Osteoblast (primary cell): ENCODE results near the gene TNS2. TPM values are rescaled to one million over a fixed set of nuclear protein-coding genes. Genes with fewer than 3 reads are reported as not detected.

ENCODE experiments used
- DNase-seq: peaks from one replicate; pipeline ENCODE4 v3.0.0; 2011; ENCODE audit warnings: low spot score, mixed read lengths; ENCODE audit not compliant: insufficient read length; ENCODE audit errors: missing footprints
- H2AFZ ChIP-seq: 2 replicates; pipeline ENCODE4 v1.6.0; 2011; ENCODE audit warnings: mild to moderate bottlenecking, low read length
- H3K27ac ChIP-seq: 2 replicates; pipeline ENCODE4 v1.5.1; 2011; ENCODE audit warnings: mild to moderate bottlenecking, low read depth, low read length, moderate library complexity
- H3K27me3 ChIP-seq: 2 replicates; pipeline ENCODE4 v1.6.0; 2012; ENCODE audit warnings: mild to moderate bottlenecking, control low read depth, inconsistent platforms, low read length, moderate library complexity; ENCODE audit not compliant: insufficient read depth
- H3K36me3 ChIP-seq: 2 replicates; pipeline ENCODE4 v1.5.1; 2011; ENCODE audit warnings: mild to moderate bottlenecking, low read length, control low read depth, moderate library complexity; ENCODE audit not compliant: insufficient read depth
- H3K4me1 ChIP-seq: 2 replicates; pipeline ENCODE4 v1.5.1; 2011; ENCODE audit warnings: mild to moderate bottlenecking, low read length, control low read depth, moderate library complexity; ENCODE audit not compliant: insufficient read depth
- H3K4me2 ChIP-seq: 2 replicates; pipeline ENCODE4 v1.6.0; 2011; ENCODE audit warnings: mild to moderate bottlenecking, low read length; ENCODE audit not compliant: insufficient read depth
- H3K4me3 ChIP-seq: fragments of 200-600 bp; sonication (generic); 3 replicates; pipeline ENCODE4 v1.5.1; 2012; ENCODE audit warnings: mild to moderate bottlenecking, low read length, inconsistent platforms; ENCODE audit not compliant: insufficient read depth
- H3K79me2 ChIP-seq: 2 replicates; pipeline ENCODE4 v1.6.0; 2012; ENCODE audit warnings: mild to moderate bottlenecking, low read length, control low read depth, inconsistent platforms; ENCODE audit not compliant: insufficient read depth
- H3K9me3 ChIP-seq: 2 replicates; pipeline ENCODE4 v1.5.1; 2011; ENCODE audit warnings: low read depth, low read length, control low read depth
- H4K20me1 ChIP-seq: 2 replicates; pipeline ENCODE4 v1.6.0; 2012; ENCODE audit warnings: mild to moderate bottlenecking, low read length, control low read depth; ENCODE audit not compliant: insufficient read depth
- CTCF ChIP-seq: IDR thresholded peaks from 2 replicates; pipeline ENCODE4 v1.5.1; 2011; ENCODE audit warnings: mild to moderate bottlenecking, low read depth, low read length, moderate library complexity; ENCODE audit errors: extremely low read depth
- total RNA-seq: library from RNA; depleted of rRNA; stranded (reverse); fragments of >200 nt; gene quantifications from 2 replicates; pipeline ENCODE4 v1.2.3, GENCODE V29; 2012

The TNS2 gene
- total RNA-seq, 1 donor: 72.0 TPM

- TF ChIP-seq CTCF: no peak
- H3K36me3 ChIP-seq: peaks cover 9% of the 10 kb centered on the region
- peak overlapping the region; percentile 77 for H3K4me2 ChIP-seq
- no peaks in the 10 kb centered on the region for H3K79me2 ChIP-seq
- no peaks in the 10 kb centered on the region for H3K27me3 ChIP-seq
- peak overlapping the region; percentile 56 for H2AFZ ChIP-seq
- H3K27ac ChIP-seq: peak overlapping the region; percentile 92
- H3K4me1 ChIP-seq: peaks cover 36% of the 10 kb centered on the region
- no peaks in the 10 kb centered on the region for H3K9me3 ChIP-seq
- H3K4me3 ChIP-seq: peak overlapping the region; percentile 79
- peak; percentile 95 for DNase-seq
- H4K20me1 ChIP-seq: no peaks in the 10 kb centered on the region
Observed at GRCh38 chr12:53096089-53096741, 46.4 kb downstream of the TNS2 start.

GRCh38 chr12:53096759-53097158, 46.9 kb downstream of the TNS2 start:
- H3K36me3 ChIP-seq: peaks cover 10% of the 10 kb centered on the region
- peak overlapping the region; percentile 76 for H2AFZ ChIP-seq
- peaks cover 36% of the 10 kb centered on the region for H3K4me1 ChIP-seq
- no peaks in the 10 kb centered on the region for H3K79me2 ChIP-seq
- peak overlapping the region; percentile 79 for H3K4me3 ChIP-seq
- H3K27ac ChIP-seq: peak overlapping the region; percentile 92
- no peaks in the 10 kb centered on the region for H3K9me3 ChIP-seq
- no peaks in the 10 kb centered on the region for H3K27me3 ChIP-seq
- peak overlapping the region; percentile 77 for H3K4me2 ChIP-seq
- H4K20me1 ChIP-seq: no peaks in the 10 kb centered on the region
- peak; percentile 69 for DNase-seq
- no peak for TF ChIP-seq CTCF

GRCh38 chr12:53097207-53097563, 47.3 kb downstream of the TNS2 start:
- no peak for TF ChIP-seq CTCF
- Histone ChIP-seq H3K27ac (peak overlapping the region; percentile 92), H3K4me2 (peak overlapping the region; percentile 77), H2AFZ (peak overlapping the region; percentile 76), H3K27me3 (no peaks in the 10 kb centered on the region), H3K4me1 (peaks cover 36% of the 10 kb centered on the region), H3K79me2 (no peaks in the 10 kb centered on the region), H3K36me3 (peaks cover 13% of the 10 kb centered on the region), H3K4me3 (peak overlapping the region; percentile 79), H3K9me3 (no peaks in the 10 kb centered on the region), H4K20me1 (no peaks in the 10 kb centered on the region)
- DNase-seq: no peak

- H4K20me1 ChIP-seq: no peaks in the 10 kb centered on the region
Observed at GRCh38 chr12:53097564-53098353, 47.9 kb downstream of the TNS2 start, which contains the start of gene IGFBP6. IGFBP6 (plus strand) TSS chr12:53097667; CDS start chr12:53097718, 51 bp downstream.

More at GRCh38 chr12:53097564-53098353, 47.9 kb downstream of the TNS2 start, which contains the start of gene IGFBP6:
- Histone ChIP-seq H3K4me2 (peak within 1 kb of the TSS; percentile 77), H3K9me3 (no peaks in the 10 kb centered on the region), H3K79me2 (no peaks in the 10 kb centered on the region), H3K27ac (peak within 1 kb of the TSS; percentile 92), H2AFZ (peak within 1 kb of the TSS; percentile 80), H3K36me3 (peaks cover 14% of the 10 kb centered on the region), H3K4me3 (peak within 1 kb of the TSS; percentile 79), H3K4me1 (peaks cover 36% of the 10 kb centered on the region), H3K27me3 (no peaks in the 10 kb centered on the region)
- DNase-seq: peak; percentile 88
- TF ChIP-seq CTCF: no peak
